Activated T-helper 1 cell treated with anti-CD3 and anti-CD28 coated beads, Interleukin-2, amount 50 U/mL, for 16 hours (primary cell): Measurements from ENCODE around the gene ABR.
"Not testable (repeated sequence)": the region's sequence is repeated elsewhere in the genome, so short reads cannot be mapped to it uniquely, and the experiment has no call there.

Experiments
- DNase-seq, 2 donors: peaks; one replicate each; pipeline ENCODE4 v3.0.0-alpha.2; 2020; ENCODE audit warnings: low read depth in 1 of 2, low spot score in 1 of 2

Gene ABR

DNA sequence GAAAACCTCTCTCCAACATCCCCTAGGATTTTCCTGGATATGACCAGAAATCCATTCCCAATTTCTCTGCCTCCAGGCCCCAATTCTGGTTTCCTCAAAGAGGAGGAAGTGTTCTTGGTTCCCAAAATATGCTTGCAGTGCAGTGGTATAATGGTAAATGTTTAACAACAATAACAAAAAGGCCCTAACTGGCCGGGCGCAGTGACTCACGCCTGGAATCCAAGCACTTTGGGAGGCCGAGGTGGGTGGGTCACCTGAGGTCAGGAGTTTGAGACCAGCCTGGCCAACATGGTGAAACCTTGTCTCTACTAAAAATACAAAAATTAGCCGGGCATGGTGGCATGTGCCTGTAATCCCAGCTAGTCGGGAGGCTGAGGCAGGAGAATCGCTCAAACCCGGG lies 184.5 kb downstream of the ABR start:
- not testable (repeated sequence) for DNase-seq

DNA sequence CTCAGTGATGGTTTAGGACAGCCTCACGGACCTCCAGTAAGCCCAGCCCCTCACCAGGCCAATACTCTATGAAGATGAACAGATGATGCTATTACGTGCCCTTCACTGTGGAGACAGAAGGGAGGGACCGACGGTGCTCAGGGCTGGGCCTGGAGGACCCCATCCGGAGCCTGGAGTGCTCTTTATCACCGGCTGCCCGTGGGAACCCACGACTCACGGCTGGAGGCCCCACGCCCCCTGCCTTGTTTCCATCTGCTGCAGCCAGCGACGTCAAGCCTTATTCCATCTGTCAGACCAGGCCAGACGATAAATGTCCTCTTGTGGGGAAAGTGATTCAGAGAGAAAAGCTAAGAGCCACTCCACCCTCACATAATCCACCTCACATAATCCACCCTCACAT lies 186.8 kb downstream of the ABR start:
- no peak for DNase-seq

DNA sequence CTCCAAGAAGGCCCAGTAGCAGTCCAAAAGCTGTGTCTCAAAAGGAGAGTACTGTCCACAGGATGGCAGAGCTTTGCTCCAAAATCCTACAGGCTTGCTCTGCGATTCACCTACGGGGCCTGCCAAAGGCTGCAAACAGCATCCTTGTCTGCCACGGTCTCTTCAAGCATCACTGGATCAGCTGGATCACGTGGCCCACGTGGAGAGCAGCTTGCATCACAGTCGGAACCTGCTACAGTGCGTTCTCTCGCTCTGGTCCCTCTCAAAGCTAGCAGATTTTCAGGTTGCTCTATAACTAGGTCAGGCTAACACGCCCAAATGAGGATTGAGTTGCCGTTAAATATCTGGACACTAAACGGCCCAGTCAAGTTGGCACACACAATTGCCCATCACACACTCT lies 191.2 kb downstream of the ABR start:
- DNase-seq = no peak

DNA sequence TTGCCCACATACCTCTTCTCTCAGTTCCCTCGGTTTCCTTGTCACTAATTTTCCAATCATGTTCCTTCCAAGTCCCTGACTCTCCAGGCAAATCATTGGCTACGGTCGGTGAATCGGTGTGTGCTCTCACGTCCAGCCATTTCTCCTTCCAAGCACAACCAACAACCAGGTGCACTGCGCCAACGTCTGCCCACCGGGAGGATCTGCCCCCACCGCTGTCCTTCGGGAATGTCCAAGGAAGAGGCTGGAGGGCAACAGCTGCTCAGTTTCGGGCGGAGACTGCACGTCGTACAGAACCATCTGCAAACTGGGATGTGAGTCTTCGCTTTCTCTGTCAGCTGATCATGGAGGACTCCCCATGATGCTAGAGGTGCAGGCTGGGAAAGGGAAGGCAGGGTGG lies 191.8 kb downstream of the ABR start:
- DNase-seq = no peak

DNA sequence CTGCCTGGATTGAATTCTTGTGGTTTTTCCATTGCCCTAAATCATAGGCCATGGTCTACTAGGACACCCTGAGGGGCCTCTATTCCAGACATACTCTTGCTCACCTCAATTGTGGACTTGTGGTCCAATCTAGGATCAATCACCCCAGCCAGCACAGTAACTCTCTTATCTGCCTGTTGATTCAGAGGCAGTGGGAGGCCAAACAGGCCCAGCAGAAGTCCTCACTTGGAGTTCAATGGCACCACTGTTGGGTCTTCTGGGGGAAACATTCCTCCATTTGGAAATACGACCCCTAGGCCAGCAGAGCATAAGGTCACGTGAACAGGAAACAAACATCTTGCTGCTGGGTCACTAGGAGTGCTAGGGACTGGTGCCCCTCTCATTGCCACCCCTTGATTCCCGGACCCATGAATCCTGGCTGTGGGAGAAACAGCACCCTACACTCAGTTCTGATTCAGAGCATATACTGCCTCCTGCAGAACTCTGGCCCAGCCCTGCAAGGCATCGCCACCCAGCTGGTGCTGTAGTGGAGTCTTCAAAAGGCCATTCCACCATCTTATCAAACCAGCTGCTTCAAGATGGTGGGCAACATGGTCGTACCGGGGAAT lies 193.4 kb downstream of the ABR start:
- DNase-seq = no peak

DNA sequence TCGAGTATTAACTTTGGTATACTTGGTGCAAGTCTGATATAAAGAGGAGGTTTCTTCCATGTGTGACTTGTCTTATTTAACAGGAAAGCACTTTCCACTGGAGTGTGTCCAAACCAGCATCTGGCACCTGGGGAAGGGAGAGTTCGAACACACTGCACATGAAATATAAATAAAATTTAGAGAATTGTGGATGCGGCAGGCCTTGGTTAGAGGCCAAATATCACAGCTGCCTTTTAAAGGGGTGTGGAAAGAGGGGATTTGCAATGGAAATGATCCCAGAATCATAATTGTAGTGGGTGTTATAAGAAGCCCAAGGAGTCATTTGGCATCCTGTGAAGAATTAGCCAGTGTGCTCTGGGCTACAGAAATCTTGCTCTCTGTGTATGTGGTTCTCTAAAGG lies 195.9 kb downstream of the ABR start:
- no peak for DNase-seq

DNA sequence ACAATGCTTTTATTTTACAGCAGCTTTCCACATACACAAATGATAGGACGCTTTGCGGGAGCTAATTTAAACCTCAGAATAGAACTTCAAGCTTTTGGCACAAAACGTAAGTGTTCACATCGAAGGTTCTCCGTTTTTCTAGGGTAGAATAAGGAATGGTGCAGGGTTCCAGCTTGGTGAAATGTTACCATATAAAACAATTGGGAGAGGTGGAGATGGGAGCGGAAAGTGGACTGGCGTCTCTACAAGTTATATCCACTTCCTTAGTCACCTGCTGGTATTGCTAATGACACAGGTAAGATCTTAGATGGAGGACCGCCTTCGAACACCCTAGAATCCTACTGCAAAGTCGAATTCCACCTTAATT lies 198.5 kb downstream of the ABR start:
- no peak for DNase-seq

DNA sequence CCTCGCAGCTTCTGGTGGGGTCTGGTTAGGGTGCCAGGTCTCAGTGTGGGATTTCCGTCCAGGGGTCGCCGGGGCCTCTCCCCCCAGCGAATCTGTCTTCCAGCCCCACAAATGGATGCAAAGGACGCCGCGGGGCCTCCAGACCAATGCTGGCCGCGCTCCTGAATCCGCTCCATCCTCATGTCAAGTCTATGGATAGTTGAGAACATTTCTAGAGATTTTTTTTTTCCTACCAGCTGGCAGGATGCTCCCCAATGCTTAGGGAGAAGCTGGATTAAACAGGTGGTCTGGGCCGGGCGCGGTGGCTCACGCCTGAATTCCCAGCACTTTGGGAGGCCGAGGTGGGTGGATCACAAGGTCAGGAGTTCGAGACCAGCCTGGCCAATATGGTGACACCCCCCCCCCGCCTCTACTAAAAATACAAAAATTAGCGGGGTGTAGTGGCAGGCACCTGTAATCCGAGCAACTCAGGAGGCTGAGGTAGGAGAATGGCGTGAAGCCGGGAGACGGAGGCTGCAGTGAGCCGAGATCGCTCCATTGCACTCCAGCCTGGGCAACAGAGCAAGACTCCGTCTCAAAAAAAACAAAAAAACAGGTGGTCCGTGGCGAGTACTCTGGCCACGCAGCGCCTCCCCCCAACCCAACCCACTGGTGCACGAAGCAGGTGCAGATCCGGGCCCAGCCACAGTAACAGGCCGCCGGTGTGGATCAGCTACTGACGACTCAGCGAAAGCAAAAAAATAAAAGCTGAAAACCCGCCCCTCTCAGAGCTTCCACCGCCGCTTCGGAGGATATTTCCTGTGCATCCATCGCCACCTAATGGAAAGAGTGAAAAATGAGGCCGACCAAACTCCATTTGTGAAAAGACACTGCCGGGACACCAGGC lies 199.1 kb downstream of the ABR start:
- DNase-seq = peak; percentile 57 to 67

DNA sequence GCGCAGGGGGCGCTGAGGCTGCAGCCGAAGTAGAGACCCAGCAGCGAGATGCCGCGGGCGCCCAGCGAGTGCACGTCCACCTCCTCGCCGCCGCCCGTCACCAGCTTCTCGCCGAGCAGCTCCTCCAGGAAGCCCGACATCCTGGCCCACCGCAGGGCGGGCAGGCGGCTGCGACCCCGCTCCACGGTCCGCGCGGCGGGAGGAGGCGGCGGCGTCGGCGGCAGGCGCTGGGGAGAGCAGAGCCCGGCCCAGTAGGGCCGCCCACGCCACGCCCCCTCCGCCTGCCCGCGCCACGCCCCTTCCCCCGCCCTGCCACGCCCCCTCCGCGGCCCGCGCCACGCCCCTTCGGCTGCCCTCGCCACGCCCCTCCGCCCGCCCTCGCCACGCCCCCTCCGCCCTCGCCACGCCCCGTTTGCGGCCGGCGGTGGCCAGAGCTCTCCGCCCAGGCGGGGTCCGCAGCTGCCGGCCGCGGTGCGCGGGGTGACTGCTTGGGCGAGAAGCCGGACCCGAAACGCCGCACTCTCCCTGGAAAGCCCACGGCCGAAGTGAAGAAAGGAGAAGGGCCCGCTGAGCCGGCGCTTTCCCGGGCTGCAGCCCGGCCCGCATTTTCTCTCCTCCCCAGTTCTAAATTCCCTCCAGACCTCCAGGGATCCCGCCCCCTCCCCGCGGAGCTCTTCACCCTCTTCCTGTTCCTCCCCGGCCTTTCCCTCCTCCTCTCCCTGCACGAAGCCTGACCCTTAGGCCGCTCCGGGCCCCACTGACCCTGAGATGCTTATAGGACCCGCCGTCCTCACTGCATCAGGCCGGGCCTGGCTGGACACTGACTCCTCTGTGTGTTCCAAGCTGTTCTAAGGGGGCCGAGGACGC lies 200.0 kb downstream of the ABR start, which contains the start of gene NXN:
NXN (minus strand) TSS at position 238 of the 867 bp plus-strand sequence.
- peak; percentile 87 to 89 for DNase-seq

DNA sequence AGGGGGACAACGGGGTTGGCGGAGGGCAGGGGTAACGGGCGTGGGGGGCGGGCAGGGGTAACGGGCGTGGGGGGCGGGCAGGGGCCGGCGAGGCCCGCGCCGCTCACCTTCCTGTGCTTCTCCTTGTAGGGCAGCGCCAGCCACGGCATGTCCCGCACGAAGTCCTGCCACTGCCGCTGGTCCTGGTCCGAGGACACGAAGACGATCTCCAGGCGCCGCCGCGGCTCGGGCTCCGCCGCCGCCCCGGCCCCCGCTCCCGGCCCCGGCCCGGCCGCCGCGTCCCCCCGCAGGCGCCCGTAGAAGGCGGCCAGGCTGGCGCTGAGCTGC lies 200.6 kb downstream of the ABR start:
- DNase-seq = no peak

DNA sequence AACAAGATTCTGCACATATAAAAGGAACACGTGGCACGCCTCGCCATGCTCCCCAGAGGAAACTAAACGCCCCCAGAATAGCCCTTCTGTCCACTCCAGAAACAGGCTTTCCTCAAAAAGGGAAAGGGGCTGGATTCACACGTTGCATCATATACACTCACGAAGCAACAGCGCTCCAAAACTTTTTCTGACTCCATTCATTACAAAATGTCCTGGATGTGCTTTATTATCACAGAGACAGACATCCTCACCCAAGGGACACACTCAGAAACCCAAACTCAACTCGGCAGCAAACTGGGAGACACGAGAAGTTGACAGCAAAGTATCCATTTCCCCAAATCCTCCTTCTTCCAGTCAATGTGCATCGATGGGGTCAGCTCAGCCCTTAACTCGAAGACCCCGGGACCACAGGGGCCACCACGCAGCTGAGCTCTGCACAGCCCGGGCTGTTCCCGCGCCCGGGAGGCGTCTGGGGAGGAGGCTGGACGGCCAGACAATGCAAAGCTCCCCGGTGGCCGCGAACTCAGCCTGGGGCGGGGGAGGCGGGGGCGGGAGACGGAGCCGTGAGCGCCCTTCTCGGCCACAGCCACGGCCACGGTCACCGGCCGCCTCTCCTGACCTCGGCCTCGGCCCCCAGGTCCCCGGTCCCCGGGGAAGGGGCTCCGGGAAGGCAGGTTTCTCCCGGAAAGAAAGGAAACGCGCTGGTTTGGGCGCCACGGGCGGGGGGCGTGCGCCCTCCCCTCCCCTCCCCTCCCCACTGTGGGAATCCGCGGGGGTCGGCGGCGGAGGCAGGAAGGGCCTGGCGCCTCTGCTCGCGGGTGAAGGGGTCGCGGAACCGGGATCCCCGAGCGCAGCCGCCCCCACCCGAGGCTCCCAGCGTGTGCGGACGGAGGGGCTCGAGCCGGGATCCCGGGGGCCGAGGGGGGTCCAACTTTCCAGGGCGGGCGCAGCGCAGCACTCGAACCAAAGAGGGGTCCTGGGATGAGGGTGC lies 201.4 kb downstream of the ABR start:
- DNase-seq = no peak

DNA sequence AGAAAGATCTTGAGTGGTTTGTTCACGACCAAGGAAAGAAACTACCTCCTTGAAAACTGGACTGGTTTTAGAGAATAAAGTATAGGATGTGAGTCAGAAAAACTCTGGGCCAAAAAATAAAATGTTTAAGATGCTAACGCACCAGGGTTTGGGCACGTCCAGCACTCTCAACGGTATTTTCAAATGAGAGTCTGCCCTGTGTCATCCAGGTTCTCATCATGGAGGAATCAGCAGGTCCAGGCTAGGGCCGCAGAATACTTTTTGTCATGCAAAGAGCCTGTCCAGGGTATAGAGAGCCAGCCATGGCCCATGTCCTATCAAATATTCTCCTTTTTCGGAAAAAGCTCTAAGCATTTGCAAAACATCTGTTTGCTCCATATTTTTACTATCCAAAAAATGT lies 202.6 kb downstream of the ABR start:
- no peak for DNase-seq

DNA sequence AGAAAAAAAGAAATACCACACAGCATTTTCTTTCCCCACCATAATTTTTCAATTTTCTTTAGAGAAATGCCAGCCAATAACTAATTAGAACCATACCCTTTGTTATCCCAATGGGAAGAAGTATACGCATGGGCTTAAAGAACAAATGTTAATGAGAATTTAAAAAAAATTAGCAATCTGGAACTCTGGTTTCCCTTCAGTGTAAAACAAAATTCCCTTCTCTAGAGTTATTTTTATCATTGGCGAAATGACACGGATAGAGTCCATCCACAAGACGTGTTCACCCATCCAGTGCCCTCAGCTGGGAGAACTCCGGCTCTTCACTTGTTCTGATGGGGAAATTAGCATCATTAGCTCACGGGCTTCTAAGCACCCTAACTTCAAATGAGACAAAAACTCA lies 203.5 kb downstream of the ABR start:
- DNase-seq = no peak

DNA sequence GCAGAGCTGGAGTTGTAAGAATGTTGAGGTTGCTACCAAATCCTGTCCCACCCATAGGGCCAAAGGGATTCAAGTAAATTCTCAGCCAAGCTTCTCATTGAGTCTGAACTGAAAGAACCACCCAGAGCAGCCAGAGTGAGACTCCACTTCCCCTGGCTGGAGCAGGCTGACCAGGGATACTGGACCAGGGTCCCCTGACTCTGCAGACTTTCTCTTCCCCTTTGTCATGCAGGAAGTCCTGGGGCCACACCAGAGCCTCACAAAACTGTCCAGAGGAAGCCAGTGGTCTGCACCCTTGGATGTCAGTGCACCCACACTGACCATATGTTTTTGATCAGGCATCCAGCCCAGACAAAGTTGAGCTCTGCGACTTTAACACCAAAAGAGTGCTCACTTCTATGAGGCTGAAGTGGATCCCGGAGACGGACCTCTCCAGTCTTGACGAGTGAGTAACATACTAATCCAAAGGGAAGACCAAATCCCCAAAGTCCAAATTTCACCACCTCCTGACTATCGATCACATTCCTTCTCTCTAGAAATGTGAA lies 204.3 kb downstream of the ABR start:
- DNase-seq = no peak

DNA sequence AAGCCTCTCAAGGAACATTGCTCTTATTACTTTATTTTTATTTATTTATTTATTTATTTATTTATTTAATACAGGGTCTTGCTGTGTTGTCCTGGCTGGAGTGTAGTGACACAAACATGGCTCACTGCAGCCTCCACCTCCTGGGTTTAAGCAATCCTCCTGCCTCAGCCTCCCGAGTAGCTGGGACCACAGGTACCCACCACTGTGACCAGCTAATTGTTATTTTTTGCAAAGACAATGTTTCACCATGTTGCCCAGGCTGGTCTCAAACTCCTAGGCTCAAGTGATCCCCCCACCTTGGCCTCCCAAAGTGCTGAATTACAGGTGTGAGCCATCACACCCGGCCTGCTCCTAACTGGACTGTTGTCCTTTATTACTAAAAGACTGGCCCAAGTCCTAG lies 205.0 kb downstream of the ABR start:
- DNase-seq = not testable (repeated sequence)

DNA sequence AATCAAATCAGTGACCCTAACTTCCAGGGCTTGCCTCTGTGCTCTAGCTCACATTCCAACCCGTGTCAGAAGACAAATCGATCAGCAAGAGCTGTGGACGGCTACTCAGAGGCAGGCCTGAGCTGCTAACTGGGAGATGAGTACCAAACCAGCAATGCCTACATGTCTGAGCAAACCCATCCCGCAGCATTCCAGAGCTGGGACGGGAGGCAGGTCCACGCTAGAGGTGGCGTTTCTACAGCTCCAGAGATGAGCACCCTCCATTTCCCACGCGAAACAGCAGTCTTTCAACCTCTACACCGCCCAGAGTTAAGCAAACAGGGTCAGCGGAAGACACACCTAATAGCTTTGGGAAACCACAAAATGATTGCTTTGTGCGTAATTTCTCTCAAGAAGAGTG lies 206.7 kb downstream of the ABR start:
- no peak for DNase-seq

DNA sequence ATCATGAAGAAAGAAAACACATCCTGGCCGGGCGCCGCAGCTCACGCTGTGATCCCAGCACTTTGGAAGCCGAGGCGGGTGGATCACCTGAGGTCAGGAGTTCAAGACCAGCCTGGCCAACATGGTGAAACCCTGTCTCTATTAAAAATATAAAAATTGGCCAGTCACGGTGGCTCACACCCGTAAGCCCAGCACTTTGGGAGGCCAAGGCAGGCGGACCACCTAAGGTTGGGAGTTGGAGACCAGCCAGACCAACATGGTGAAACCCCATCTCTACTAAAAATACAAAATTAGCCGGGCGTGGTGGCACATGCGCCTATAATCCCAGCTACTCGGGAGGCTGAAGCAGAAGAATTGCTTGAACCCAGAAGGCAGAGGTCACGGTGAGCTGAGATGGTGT lies 207.9 kb downstream of the ABR start:
- not testable (repeated sequence) for DNase-seq

DNA sequence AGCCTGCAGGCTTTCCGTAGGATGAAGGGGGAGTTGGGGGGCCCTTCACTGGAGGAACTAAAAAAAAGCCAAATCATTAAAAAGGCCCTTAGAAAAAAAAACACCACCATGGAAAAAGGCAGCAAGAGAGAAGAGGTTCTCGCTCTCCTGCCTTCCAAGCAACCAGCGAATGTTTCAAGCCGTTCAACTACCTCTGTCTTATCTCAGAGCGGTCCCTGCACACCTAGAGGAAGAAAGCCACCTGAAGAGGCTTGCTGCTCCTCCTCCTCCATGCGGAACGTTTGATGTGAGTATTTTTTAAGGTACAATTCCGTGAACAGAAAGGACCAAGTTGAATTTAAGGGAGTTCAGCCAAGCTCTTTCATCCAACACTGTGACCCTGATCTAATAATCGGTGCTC lies 209.4 kb downstream of the ABR start:
- DNase-seq = no peak

DNA sequence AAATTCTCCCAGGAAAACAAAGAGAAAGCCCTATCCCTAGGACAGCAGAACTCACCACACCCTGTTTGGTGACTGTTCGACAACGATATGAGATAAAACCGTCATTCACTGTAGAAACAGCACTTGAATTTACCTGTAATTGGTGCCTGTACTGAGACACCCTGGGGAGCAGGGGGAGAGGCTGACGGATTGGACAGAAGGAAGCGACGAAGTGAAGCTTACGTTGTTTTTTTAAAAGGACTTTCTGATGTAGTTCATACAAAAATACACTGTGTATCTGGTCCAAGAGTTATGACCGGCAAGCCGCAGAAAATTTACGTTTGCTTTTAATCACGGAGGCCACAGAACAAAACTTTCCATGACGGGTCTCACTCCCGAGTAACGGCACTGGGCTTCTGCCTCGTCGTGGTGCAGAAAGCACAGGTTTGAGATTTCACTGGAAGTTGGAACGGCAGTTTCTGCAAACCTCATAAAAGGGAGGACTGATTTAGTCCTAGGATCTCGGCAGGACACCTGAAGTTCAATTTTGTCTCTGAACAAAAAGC lies 209.9 kb downstream of the ABR start:
- no peak for DNase-seq
